ENCODE data around the gene HDHD2. TPM values are rescaled to one million over a fixed set of nuclear protein-coding genes. Genes with fewer than 3 reads are reported as not detected.

HDHD2 gene
- total and polyA plus RNA-seq, 4 donors: 17.0 to 23.0 (median 18.5) TPM

DNA sequence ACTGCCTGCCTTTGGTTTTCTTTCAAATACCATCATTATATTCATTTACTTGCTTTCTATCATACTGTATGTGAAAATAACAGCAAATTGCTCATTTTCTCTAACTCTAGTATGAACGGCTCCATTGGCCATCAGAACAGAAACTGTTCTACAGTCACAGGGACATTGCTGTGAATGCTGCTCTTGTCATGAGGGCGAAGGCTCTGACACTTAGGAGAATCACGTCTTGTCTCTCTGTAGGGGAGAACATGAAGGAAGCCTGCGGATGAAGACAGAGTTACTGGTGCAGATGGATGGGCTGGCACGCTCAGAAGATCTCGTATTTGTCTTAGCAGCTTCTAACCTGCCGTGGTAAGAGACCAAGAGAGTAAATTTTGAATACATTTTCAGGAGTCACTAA is 73.2 kb downstream of the HDHD2 start:
- no peaks in the 10 kb centered on the region for H3K9me3 ChIP-seq (ENCODE audit: control insufficient read depth in 4 of 4, low read length in 3 of 4)
- no peak for DNase-seq (ENCODE audit: low spot score)
- H3K27me3 ChIP-seq (ENCODE audit: control insufficient read depth in 4 of 4, insufficient read depth in 4 of 4, low read length in 3 of 4): no peaks in the 10 kb centered on the region
- H3K4me3 ChIP-seq (ENCODE audit: low read depth in 1 of 3, low read length in 3 of 3): no peak overlapping the region
- H3K27ac ChIP-seq (ENCODE audit: low read depth in 1 of 2, low read length in 2 of 2): no peak overlapping the region
- 97% methylated on average over 7 of the region's 7 CpGs for WGBS
- no peak overlapping the region for H3K9ac ChIP-seq (ENCODE audit: low read depth in 1 of 2, low read length in 2 of 2)
- no peaks in the 10 kb centered on the region for H3K36me3 ChIP-seq (ENCODE audit: control insufficient read depth in 4 of 4, insufficient read depth in 3 of 4, low read depth in 1 of 4, low read length in 3 of 4)
- TF ChIP-seq, protein P1, sequence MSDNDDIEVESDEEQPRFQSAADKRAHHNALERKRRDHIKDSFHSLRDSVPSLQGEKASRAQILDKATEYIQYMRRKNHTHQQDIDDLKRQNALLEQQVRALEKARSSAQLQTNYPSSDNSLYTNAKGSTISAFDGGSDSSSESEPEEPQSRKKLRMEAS (IDR thresholded peaks at IDR 0.05): no peak
- TF ChIP-seq NR2F2 (IDR thresholded peaks at IDR 0.05) (no peak), TAF1 (conservative IDR thresholded peaks at IDR 0.05) (no peak), RXRA (IDR thresholded peaks at IDR 0.05) (no peak), FOXA1 (IDR thresholded peaks at IDR 0.05) (no peak), RAD21 (IDR thresholded peaks at IDR 0.05) (no peak), HNF4G (IDR thresholded peaks at IDR 0.05) (no peak), FOXA2 (IDR thresholded peaks at IDR 0.05) (no peak), EGR1 (IDR thresholded peaks at IDR 0.05; ENCODE audit: low read depth in 2 of 2) (no peak), SP1 (IDR thresholded peaks at IDR 0.05) (no peak), JUND (IDR thresholded peaks at IDR 0.05) (no peak), YY1 (IDR thresholded peaks at IDR 0.05) (no peak), HNF4A (conservative IDR thresholded peaks at IDR 0.05) (no peak), GABPA (IDR thresholded peaks at IDR 0.05 in 1 of 2, conservative IDR thresholded peaks at IDR 0.05 in 1 of 2) (no peak)
- TF ChIP-seq, protein P2, sequence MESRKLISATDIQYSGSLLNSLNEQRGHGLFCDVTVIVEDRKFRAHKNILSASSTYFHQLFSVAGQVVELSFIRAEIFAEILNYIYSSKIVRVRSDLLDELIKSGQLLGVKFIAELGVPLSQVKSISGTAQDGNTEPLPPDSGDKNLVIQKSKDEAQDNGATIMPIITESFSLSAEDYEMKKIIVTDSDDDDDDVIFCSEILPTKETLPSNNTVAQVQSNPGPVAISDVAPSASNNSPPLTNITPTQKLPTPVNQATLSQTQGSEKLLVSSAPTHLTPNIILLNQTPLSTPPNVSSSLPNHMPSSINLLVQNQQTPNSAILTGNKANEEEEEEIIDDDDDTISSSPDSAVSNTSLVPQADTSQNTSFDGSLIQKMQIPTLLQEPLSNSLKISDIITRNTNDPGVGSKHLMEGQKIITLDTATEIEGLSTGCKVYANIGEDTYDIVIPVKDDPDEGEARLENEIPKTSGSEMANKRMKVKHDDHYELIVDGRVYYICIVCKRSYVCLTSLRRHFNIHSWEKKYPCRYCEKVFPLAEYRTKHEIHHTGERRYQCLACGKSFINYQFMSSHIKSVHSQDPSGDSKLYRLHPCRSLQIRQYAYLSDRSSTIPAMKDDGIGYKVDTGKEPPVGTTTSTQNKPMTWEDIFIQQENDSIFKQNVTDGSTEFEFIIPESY (IDR thresholded peaks at IDR 0.05): no peak
- TF ChIP-seq, protein P3, sequence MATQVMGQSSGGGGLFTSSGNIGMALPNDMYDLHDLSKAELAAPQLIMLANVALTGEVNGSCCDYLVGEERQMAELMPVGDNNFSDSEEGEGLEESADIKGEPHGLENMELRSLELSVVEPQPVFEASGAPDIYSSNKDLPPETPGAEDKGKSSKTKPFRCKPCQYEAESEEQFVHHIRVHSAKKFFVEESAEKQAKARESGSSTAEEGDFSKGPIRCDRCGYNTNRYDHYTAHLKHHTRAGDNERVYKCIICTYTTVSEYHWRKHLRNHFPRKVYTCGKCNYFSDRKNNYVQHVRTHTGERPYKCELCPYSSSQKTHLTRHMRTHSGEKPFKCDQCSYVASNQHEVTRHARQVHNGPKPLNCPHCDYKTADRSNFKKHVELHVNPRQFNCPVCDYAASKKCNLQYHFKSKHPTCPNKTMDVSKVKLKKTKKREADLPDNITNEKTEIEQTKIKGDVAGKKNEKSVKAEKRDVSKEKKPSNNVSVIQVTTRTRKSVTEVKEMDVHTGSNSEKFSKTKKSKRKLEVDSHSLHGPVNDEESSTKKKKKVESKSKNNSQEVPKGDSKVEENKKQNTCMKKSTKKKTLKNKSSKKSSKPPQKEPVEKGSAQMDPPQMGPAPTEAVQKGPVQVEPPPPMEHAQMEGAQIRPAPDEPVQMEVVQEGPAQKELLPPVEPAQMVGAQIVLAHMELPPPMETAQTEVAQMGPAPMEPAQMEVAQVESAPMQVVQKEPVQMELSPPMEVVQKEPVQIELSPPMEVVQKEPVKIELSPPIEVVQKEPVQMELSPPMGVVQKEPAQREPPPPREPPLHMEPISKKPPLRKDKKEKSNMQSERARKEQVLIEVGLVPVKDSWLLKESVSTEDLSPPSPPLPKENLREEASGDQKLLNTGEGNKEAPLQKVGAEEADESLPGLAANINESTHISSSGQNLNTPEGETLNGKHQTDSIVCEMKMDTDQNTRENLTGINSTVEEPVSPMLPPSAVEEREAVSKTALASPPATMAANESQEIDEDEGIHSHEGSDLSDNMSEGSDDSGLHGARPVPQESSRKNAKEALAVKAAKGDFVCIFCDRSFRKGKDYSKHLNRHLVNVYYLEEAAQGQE (IDR thresholded peaks at IDR 0.05): no peak
- TF ChIP-seq, protein P4, sequence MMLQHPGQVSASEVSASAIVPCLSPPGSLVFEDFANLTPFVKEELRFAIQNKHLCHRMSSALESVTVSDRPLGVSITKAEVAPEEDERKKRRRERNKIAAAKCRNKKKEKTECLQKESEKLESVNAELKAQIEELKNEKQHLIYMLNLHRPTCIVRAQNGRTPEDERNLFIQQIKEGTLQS (IDR thresholded peaks at IDR 0.05): no peak
- TF ChIP-seq, protein P5, sequence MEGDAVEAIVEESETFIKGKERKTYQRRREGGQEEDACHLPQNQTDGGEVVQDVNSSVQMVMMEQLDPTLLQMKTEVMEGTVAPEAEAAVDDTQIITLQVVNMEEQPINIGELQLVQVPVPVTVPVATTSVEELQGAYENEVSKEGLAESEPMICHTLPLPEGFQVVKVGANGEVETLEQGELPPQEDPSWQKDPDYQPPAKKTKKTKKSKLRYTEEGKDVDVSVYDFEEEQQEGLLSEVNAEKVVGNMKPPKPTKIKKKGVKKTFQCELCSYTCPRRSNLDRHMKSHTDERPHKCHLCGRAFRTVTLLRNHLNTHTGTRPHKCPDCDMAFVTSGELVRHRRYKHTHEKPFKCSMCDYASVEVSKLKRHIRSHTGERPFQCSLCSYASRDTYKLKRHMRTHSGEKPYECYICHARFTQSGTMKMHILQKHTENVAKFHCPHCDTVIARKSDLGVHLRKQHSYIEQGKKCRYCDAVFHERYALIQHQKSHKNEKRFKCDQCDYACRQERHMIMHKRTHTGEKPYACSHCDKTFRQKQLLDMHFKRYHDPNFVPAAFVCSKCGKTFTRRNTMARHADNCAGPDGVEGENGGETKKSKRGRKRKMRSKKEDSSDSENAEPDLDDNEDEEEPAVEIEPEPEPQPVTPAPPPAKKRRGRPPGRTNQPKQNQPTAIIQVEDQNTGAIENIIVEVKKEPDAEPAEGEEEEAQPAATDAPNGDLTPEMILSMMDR (IDR thresholded peaks at IDR 0.05; ENCODE audit: low read depth, low read length, missing input control): no peak
- no peaks in the 10 kb centered on the region for H3K4me1 ChIP-seq (ENCODE audit: control insufficient read depth in 4 of 4, insufficient read depth in 4 of 4, low read length in 3 of 4)

Data from liver (tissue), 9 donors.